Parathyroid adenoma (tissue), 2 donors: Measurements from ENCODE around the gene ATRN.

Experiments used
- H2AFZ ChIP-seq: fragments of 300-600 bp; sonication (generic); one replicate; pipeline ENCODE4 v1.7.0; 2017; ENCODE audit warnings: antibody characterized with exemption, mild to moderate bottlenecking
- H3K27ac ChIP-seq: fragments of 300-600 bp; sonication (generic); one replicate; pipeline ENCODE4 v1.7.0; 2017
- H3K27me3 ChIP-seq: fragments of 300-600 bp; sonication (generic); one replicate; pipeline ENCODE4 v1.7.0; 2017; ENCODE audit warnings: low read length; ENCODE audit not compliant: control insufficient read depth, insufficient read depth
- H3K36me3 ChIP-seq: fragments of 300-600 bp; sonication (generic); one replicate; pipeline ENCODE4 v1.7.0; 2017; ENCODE audit warnings: low read length; ENCODE audit not compliant: control insufficient read depth, insufficient read depth
- H3K4me1 ChIP-seq: fragments of 300-600 bp; sonication (generic); one replicate; pipeline ENCODE4 v1.7.0; 2017; ENCODE audit warnings: control low read depth
- H3K4me2 ChIP-seq: fragments of 300-600 bp; sonication (generic); one replicate; pipeline ENCODE4 v1.7.0; 2017; ENCODE audit warnings: low read length
- H3K4me3 ChIP-seq: fragments of 300-600 bp; sonication (generic); one replicate; pipeline ENCODE4 v1.7.0; 2017; ENCODE audit warnings: low read depth, low read length
- H3K79me2 ChIP-seq: fragments of 300-600 bp; sonication (generic); one replicate; pipeline ENCODE4 v1.7.0; 2017; ENCODE audit warnings: control low read depth
- H3K9ac ChIP-seq: fragments of 300-600 bp; sonication (generic); one replicate; pipeline ENCODE4 v1.7.0; 2017; ENCODE audit warnings: mild to moderate bottlenecking
- H3K9me3 ChIP-seq: fragments of 300-600 bp; sonication (generic); one replicate; pipeline ENCODE4 v1.7.0; 2017; ENCODE audit warnings: low read length; ENCODE audit not compliant: control insufficient read depth
- CTCF ChIP-seq: fragments of 300-600 bp; sonication (generic); IDR thresholded peaks from one replicate; pipeline ENCODE4 v1.7.0; 2017; ENCODE audit warnings: antibody characterized with exemption, mild to moderate bottlenecking
- donor health status: primary hyperparathyroidism.

Gene ATRN

GRCh38 chr20:3479759-3480615 lies 9.2 kb downstream of the ATRN start:
- H3K79me2 ChIP-seq, result peaks cover 8% of the 10 kb centered on the region
- H3K4me2 ChIP-seq, result no peak overlapping the region
- no peak overlapping the region for H3K4me3 ChIP-seq
- H3K9ac ChIP-seq, result no peak overlapping the region
- no peaks in the 10 kb centered on the region for H3K9me3 ChIP-seq
- no peak overlapping the region for H3K27ac ChIP-seq
- no peaks in the 10 kb centered on the region for H3K36me3 ChIP-seq
- no peak for TF ChIP-seq CTCF
- H3K4me1 ChIP-seq, result peaks cover 4% of the 10 kb centered on the region
- H3K27me3 ChIP-seq, result no peaks in the 10 kb centered on the region
- H2AFZ ChIP-seq, result no peak overlapping the region

GRCh38 chr20:3483309-3483708 lies 12.5 kb downstream of the ATRN start:
- Histone ChIP-seq H2AFZ (no peak overlapping the region), H3K4me1 (peaks cover 4% of the 10 kb centered on the region), H3K9ac (no peak overlapping the region), H3K9me3 (no peaks in the 10 kb centered on the region), H3K4me3 (no peak overlapping the region), H3K4me2 (no peak overlapping the region), H3K27me3 (no peaks in the 10 kb centered on the region), H3K36me3 (no peaks in the 10 kb centered on the region), H3K79me2 (peaks cover 17% of the 10 kb centered on the region), H3K27ac (no peak overlapping the region)
- TF ChIP-seq CTCF, result no peak

- Histone ChIP-seq H2AFZ (no peak overlapping the region), H3K4me1 (peaks cover 4% of the 10 kb centered on the region), H3K4me2 (no peak overlapping the region), H3K4me3 (no peak overlapping the region), H3K27me3 (no peaks in the 10 kb centered on the region), H3K9ac (no peak overlapping the region), H3K36me3 (no peaks in the 10 kb centered on the region), H3K79me2 (peaks cover 17% of the 10 kb centered on the region), H3K27ac (no peak overlapping the region), H3K9me3 (no peaks in the 10 kb centered on the region)
- no peak for TF ChIP-seq CTCF
Observed at GRCh38 chr20:3483784-3484183, 13.0 kb downstream of the ATRN start.

GRCh38 chr20:3485913-3486312 lies 15.1 kb downstream of the ATRN start:
- H3K9ac ChIP-seq, result no peak overlapping the region
- no peak overlapping the region for H3K4me2 ChIP-seq
- H3K36me3 ChIP-seq, result no peaks in the 10 kb centered on the region
- no peak overlapping the region for H2AFZ ChIP-seq
- no peak overlapping the region for H3K27ac ChIP-seq
- H3K9me3 ChIP-seq, result no peaks in the 10 kb centered on the region
- TF ChIP-seq CTCF, result no peak
- H3K4me1 ChIP-seq, result peaks cover 8% of the 10 kb centered on the region
- H3K79me2 ChIP-seq, result peaks cover 37% of the 10 kb centered on the region
- H3K4me3 ChIP-seq, result no peak overlapping the region
- H3K27me3 ChIP-seq, result no peaks in the 10 kb centered on the region

GRCh38 chr20:3486850-3487249 lies 16.0 kb downstream of the ATRN start:
- no peaks in the 10 kb centered on the region for H3K9me3 ChIP-seq
- no peak overlapping the region for H2AFZ ChIP-seq
- no peaks in the 10 kb centered on the region for H3K36me3 ChIP-seq
- peaks cover 37% of the 10 kb centered on the region for H3K79me2 ChIP-seq
- no peak overlapping the region for H3K4me2 ChIP-seq
- no peaks in the 10 kb centered on the region for H3K27me3 ChIP-seq
- no peak overlapping the region for H3K9ac ChIP-seq
- H3K27ac ChIP-seq, result no peak overlapping the region
- H3K4me3 ChIP-seq, result no peak overlapping the region
- H3K4me1 ChIP-seq, result peaks cover 11% of the 10 kb centered on the region
- TF ChIP-seq CTCF, result no peak
